IMR-90 (cell line): ENCODE measurements around the gene HLX. TPM values are rescaled to one million over a fixed set of nuclear protein-coding genes. Genes with fewer than 3 reads are reported as not detected.

Experiments
- ATAC-seq: fragments of 200-7000 bp; cut with Tn5 transposase; 2 replicates; pipeline ENCODE4 v1.9.1; 2020; ENCODE audit warnings: low read depth, mild to moderate bottlenecking, moderate library complexity
- BruUV-seq: library from RNA; stranded (reverse); fragments of 400-500 nt; replicated peaks from 2 replicates; lab custom pipeline; 2021; lab: Mats Ljungman, UMichigan
- CTCF ChIA-PET: fragments of 300-600 bp; formaldehyde crosslinking; extraction: SDS; loops from one replicate; lab custom pipeline; 2021; ENCODE audit warnings: antibody characterized with exemption; lab: Yijun Ruan, JAX
- POLR2A ChIA-PET: fragments of 300-600 bp; sonication (Branson Sonifier 250); formaldehyde crosslinking; loops from one replicate; lab custom pipeline; 2022; ENCODE audit warnings: antibody characterized with exemption; ENCODE audit not compliant: unreplicated experiment; lab: Charles Lee
- DNase-seq: peaks from one replicate; pipeline ENCODE4 v3.0.0; 2013
- H2AFZ ChIP-seq: replicated peaks from 2 replicates; pipeline ENCODE3; 2013; ENCODE audit warnings: low read length, mild to moderate bottlenecking; ENCODE audit not compliant: poor library complexity
- H2AK5ac ChIP-seq: 2 replicates; pipeline ENCODE4 v1.6.1; 2013; ENCODE audit warnings: low read depth, low read length, inconsistent platforms
- H2AK9ac ChIP-seq: replicated peaks from 2 replicates; pipeline ENCODE3; 2013; ENCODE audit warnings: mild to moderate bottlenecking, low read depth, low read length, moderate library complexity; ENCODE audit not compliant: poor library complexity
- H2BK120ac ChIP-seq: 2 replicates; pipeline ENCODE4 v1.6.1; 2013; ENCODE audit warnings: low read depth, low read length, inconsistent platforms
- H2BK15ac ChIP-seq: 3 replicates; pipeline ENCODE4 v1.6.1; 2013; ENCODE audit warnings: low read depth, low read length, inconsistent platforms
- H2BK20ac ChIP-seq: 2 replicates; pipeline ENCODE4 v1.6.1; 2013; ENCODE audit warnings: low read depth, mild to moderate bottlenecking, inconsistent platforms, low read length, moderate library complexity
- H2BK5ac ChIP-seq: 2 replicates; pipeline ENCODE4 v1.6.1; 2013; ENCODE audit warnings: mild to moderate bottlenecking, low read depth, low read length, inconsistent platforms; ENCODE audit not compliant: poor library complexity, severe bottlenecking
- H3K14ac ChIP-seq: replicated peaks from 2 replicates; pipeline ENCODE4 v1.6.1; 2013; ENCODE audit warnings: low read depth, low read length, inconsistent platforms
- H3K18ac ChIP-seq: 2 replicates; pipeline ENCODE4 v1.6.1; 2013; ENCODE audit warnings: low read depth, low read length, control low read depth
- H3K23ac ChIP-seq: 2 replicates; pipeline ENCODE4 v1.6.1; 2013; ENCODE audit warnings: low read depth, low read length, inconsistent platforms
- H3K27ac ChIP-seq: 2 replicates; pipeline ENCODE4 v1.5.1; 2013; ENCODE audit warnings: mild to moderate bottlenecking, control low read depth, low read length; ENCODE audit not compliant: insufficient read depth
- H3K27me3 ChIP-seq: 2 replicates; pipeline ENCODE4 v1.6.1; 2013; ENCODE audit warnings: low read length; ENCODE audit not compliant: control insufficient read depth, insufficient read depth
- H3K36me3 ChIP-seq: 2 replicates; pipeline ENCODE4 v1.6.1; 2013; ENCODE audit warnings: low read length, mixed read lengths; ENCODE audit not compliant: control insufficient read depth, insufficient read depth
- H3K4ac ChIP-seq: 2 replicates; pipeline ENCODE4 v1.6.1; 2013; ENCODE audit warnings: low read depth, low read length, inconsistent platforms
- H3K4me1 ChIP-seq: 2 replicates; pipeline ENCODE4 v1.6.1; 2013; ENCODE audit warnings: low read length, mixed read lengths; ENCODE audit not compliant: control insufficient read depth, insufficient read depth
- H3K4me2 ChIP-seq: 2 replicates; pipeline ENCODE4 v1.6.1; 2013; ENCODE audit warnings: low read depth, mild to moderate bottlenecking, control low read depth, low read length, moderate library complexity
- H3K4me3 ChIP-seq: 2 replicates; pipeline ENCODE4 v1.5.1; 2013; ENCODE audit warnings: low read depth, mild to moderate bottlenecking, control low read depth, low read length, moderate library complexity; ENCODE audit not compliant: insufficient read depth
- H3K56ac ChIP-seq: 2 replicates; pipeline ENCODE4 v1.6.1; 2013; ENCODE audit warnings: low read length, inconsistent platforms; ENCODE audit not compliant: insufficient read depth; ENCODE audit errors: extremely low read depth
- H3K79me1 ChIP-seq, 2 experiments: 2 replicates each; pipeline ENCODE4 v1.6.1; 2013; ENCODE audit warnings: low read length in 2 of 2, inconsistent platforms in 1 of 2, low read depth in 1 of 2
- H3K9ac ChIP-seq: 2 replicates; pipeline ENCODE4 v1.6.1; 2013; ENCODE audit warnings: low read depth, low read length, control low read depth
- H3K9me1 ChIP-seq: 2 replicates; pipeline ENCODE4 v1.6.1; 2013; ENCODE audit warnings: low read length, inconsistent platforms; ENCODE audit not compliant: insufficient read depth
- H3K9me3 ChIP-seq: 2 replicates; pipeline ENCODE4 v1.6.1; 2013; ENCODE audit warnings: low read length; ENCODE audit not compliant: control insufficient read depth, insufficient read depth
- H4K20me1 ChIP-seq: 2 replicates; pipeline ENCODE4 v1.6.1; 2013; ENCODE audit warnings: low read length, inconsistent platforms; ENCODE audit not compliant: insufficient read depth
- H4K5ac ChIP-seq: 2 replicates; pipeline ENCODE4 v1.6.1; 2013; ENCODE audit warnings: mild to moderate bottlenecking, low read depth, low read length, control low read depth
- H4K8ac ChIP-seq, 2 experiments: 2 replicates each; pipeline ENCODE4 v1.6.1; 2013; ENCODE audit warnings: low read depth in 2 of 2, low read length in 2 of 2, control low read depth in 1 of 2, inconsistent platforms in 1 of 2
- H4K91ac ChIP-seq: 2 replicates; pipeline ENCODE4 v1.6.1; 2013; ENCODE audit warnings: low read depth, low read length, inconsistent platforms; ENCODE audit not compliant: insufficient read depth
- BHLHE40 ChIP-seq: fragments of 150-350 bp; IDR thresholded peaks from 2 replicates; pipeline ENCODE4 v1.6.1; 2016; ENCODE audit warnings: mild to moderate bottlenecking, low read depth, low read length
- CEBPB ChIP-seq: IDR thresholded peaks from 2 replicates; pipeline ENCODE4 v1.6.1; 2012; ENCODE audit warnings: low read depth, low read length, improper control_type of control experiment
- CHD1 ChIP-seq: IDR thresholded peaks from 2 replicates; pipeline ENCODE4 v1.6.1; 2012; ENCODE audit warnings: low read depth, low read length, improper control_type of control experiment
- FOS ChIP-seq: fragments of 150-350 bp; IDR thresholded peaks from 2 replicates; pipeline ENCODE4 v1.6.1; 2016; ENCODE audit warnings: low read depth, low read length
- MAFK ChIP-seq: IDR thresholded peaks from 2 replicates; pipeline ENCODE4 v1.6.1; 2012; ENCODE audit warnings: low read depth, low read length, improper control_type of control experiment
- MAZ ChIP-seq: IDR thresholded peaks from 2 replicates; pipeline ENCODE4 v1.6.1; 2012; ENCODE audit warnings: low read depth, mild to moderate bottlenecking, low read length, improper control_type of control experiment, moderate library complexity, borderline replicate concordance
- MXI1 ChIP-seq: IDR thresholded peaks from 2 replicates; pipeline ENCODE4 v1.6.1; 2012; ENCODE audit warnings: low read depth, mild to moderate bottlenecking, low read length, moderate library complexity, borderline replicate concordance
- NFE2L2 ChIP-seq: fragments of 150-350 bp; IDR thresholded peaks from 2 replicates; pipeline ENCODE4 v1.6.1; 2016; ENCODE audit warnings: low read depth, mild to moderate bottlenecking, low read length
- POLR2A ChIP-seq: IDR thresholded peaks from 2 replicates; pipeline ENCODE4 v1.6.1; 2012; ENCODE audit warnings: mild to moderate bottlenecking, low read depth, low read length
- RAD21 ChIP-seq: IDR thresholded peaks from 2 replicates; pipeline ENCODE4 v1.6.1; 2012; ENCODE audit warnings: low read length, improper control_type of control experiment
- RCOR1 ChIP-seq: IDR thresholded peaks from 2 replicates; pipeline ENCODE4 v1.6.1; 2012; ENCODE audit warnings: mild to moderate bottlenecking, low read length, improper control_type of control experiment; ENCODE audit not compliant: insufficient replicate concordance
- RFX5 ChIP-seq: IDR thresholded peaks from 2 replicates; pipeline ENCODE4 v1.8.0; 2012; ENCODE audit warnings: low read depth, mild to moderate bottlenecking, low read length, moderate library complexity
- SMC3 ChIP-seq: fragments of 150-350 bp; IDR thresholded peaks from 2 replicates; pipeline ENCODE4 v1.6.1; 2016; ENCODE audit warnings: low read depth, mild to moderate bottlenecking, antibody characterized with exemption, low read length, moderate library complexity
- WGBS, 2 experiments: methylation state at CpG; one replicate each; pipeline versions ENCODE4 v1.1.5 to v1.1.7; 2013; ENCODE audit warnings: missing lambda C conversion rate in 2 of 2; ENCODE audit not compliant: insufficient read length in 1 of 2; ENCODE audit errors: extremely low coverage in 2 of 2; 5-methylcytosine and 5-hydroxymethylcytosine counted together
- dilution Hi-C: fragments of 300-500 bp; cut with HindIII; formaldehyde crosslinking; loops from one replicate; pipeline ENCODE4 v1.14.3; 2018; ENCODE audit warnings: low sequenced_read_pairs; ENCODE audit not compliant: unreplicated experiment
- in situ Hi-C: fragments of 300-500 bp; cut with MboI; formaldehyde crosslinking; loops from 3 replicates; pipeline ENCODE4 v1.14.3; 2019; ENCODE audit warnings: low sequenced_read_pairs, inconsistent platforms, mixed read lengths
- intact Hi-C: fragments of 100-400 bp; cut with micrococcal nuclease; formaldehyde crosslinking; loops from 2 replicates; pipeline ENCODE4 v1.10.0; 2022
- polyA plus RNA-seq, 3 experiments: library from polyadenylated mRNA; depleted of rRNA; stranded (reverse); fragments of >200 nt; gene quantifications; 2 replicates each; pipeline ENCODE4 v1.2.3, GENCODE V29; 2012; ENCODE audit warnings: low replicate concordance in 1 of 3
- total RNA-seq: library from RNA; depleted of rRNA; stranded (reverse); fragments of >200 nt; gene quantifications from 2 replicates; pipeline ENCODE4 v1.2.3, GENCODE V29; 2012
- TF ChIP-seq, protein P1 (sequence below): fragments of 150-350 bp; IDR thresholded peaks from 2 replicates; pipeline ENCODE4 v1.6.1; 2017; ENCODE audit warnings: mild to moderate bottlenecking, antibody characterized with exemption, low read length, low read depth
- TF ChIP-seq, protein P2 (sequence below): conservative IDR thresholded peaks from 2 replicates; pipeline ENCODE4 v1.5.1; 2012; ENCODE audit warnings: mild to moderate bottlenecking, low read depth, low read length, improper control_type of control experiment
- TF ChIP-seq, protein P3 (sequence below): fragments of 150-350 bp; IDR thresholded peaks from 2 replicates; pipeline ENCODE4 v1.6.1; 2016; ENCODE audit warnings: low read depth, mild to moderate bottlenecking, low read length, moderate library complexity, borderline replicate concordance

Gene HLX
- total and polyA plus RNA-seq, 2 of the 4 experiments (the other 2 are of a cell fraction) = 4.3 to 6.1 TPM

- no peak overlapping the region for H4K5ac ChIP-seq
- H3K14ac ChIP-seq = no peak overlapping the region
- in situ Hi-C loops (no loop called here), intact Hi-C loops (no loop called here), dilution Hi-C loops (no loop called here)
- no peak overlapping the region for H2AK9ac ChIP-seq
- no peak overlapping the region for H4K91ac ChIP-seq
- H2BK120ac ChIP-seq = no peak overlapping the region
- H3K9me1 ChIP-seq = no peaks in the 10 kb centered on the region
- no peaks in the 10 kb centered on the region for H3K4me1 ChIP-seq
- H2BK5ac ChIP-seq = no peak overlapping the region
- CTCF ChIA-PET = interaction anchor here (0.5 kb wide), 1 partner anchor 11 kb away, joined by 5 read pairs; no protein-coding TSS in a partner anchor
- TF ChIP-seq, protein P1, sequence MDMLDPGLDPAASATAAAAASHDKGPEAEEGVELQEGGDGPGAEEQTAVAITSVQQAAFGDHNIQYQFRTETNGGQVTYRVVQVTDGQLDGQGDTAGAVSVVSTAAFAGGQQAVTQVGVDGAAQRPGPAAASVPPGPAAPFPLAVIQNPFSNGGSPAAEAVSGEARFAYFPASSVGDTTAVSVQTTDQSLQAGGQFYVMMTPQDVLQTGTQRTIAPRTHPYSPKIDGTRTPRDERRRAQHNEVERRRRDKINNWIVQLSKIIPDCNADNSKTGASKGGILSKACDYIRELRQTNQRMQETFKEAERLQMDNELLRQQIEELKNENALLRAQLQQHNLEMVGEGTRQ = no peak
- TF ChIP-seq BHLHE40 (no peak), NFE2L2 (no peak), MXI1 (no peak), FOS (no peak), RFX5 (no peak), CHD1 (no peak), POLR2A (no peak), RAD21 (no peak), RCOR1 (no peak), CEBPB (no peak), MAZ (no peak), SMC3 (no peak), MAFK (no peak)
- TF ChIP-seq, protein P2, sequence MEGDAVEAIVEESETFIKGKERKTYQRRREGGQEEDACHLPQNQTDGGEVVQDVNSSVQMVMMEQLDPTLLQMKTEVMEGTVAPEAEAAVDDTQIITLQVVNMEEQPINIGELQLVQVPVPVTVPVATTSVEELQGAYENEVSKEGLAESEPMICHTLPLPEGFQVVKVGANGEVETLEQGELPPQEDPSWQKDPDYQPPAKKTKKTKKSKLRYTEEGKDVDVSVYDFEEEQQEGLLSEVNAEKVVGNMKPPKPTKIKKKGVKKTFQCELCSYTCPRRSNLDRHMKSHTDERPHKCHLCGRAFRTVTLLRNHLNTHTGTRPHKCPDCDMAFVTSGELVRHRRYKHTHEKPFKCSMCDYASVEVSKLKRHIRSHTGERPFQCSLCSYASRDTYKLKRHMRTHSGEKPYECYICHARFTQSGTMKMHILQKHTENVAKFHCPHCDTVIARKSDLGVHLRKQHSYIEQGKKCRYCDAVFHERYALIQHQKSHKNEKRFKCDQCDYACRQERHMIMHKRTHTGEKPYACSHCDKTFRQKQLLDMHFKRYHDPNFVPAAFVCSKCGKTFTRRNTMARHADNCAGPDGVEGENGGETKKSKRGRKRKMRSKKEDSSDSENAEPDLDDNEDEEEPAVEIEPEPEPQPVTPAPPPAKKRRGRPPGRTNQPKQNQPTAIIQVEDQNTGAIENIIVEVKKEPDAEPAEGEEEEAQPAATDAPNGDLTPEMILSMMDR = no peak
- TF ChIP-seq, protein P3, sequence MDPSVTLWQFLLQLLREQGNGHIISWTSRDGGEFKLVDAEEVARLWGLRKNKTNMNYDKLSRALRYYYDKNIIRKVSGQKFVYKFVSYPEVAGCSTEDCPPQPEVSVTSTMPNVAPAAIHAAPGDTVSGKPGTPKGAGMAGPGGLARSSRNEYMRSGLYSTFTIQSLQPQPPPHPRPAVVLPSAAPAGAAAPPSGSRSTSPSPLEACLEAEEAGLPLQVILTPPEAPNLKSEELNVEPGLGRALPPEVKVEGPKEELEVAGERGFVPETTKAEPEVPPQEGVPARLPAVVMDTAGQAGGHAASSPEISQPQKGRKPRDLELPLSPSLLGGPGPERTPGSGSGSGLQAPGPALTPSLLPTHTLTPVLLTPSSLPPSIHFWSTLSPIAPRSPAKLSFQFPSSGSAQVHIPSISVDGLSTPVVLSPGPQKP = no peak
- H3K27ac ChIP-seq = no peak overlapping the region
- H4K20me1 ChIP-seq = no peaks in the 10 kb centered on the region
- no peaks in the 10 kb centered on the region for H3K9me3 ChIP-seq
- no peak overlapping the region for H4K8ac ChIP-seq
- no peaks in the 10 kb centered on the region for H3K79me1 ChIP-seq
- no peak overlapping the region for H2AK5ac ChIP-seq
- H3K4me2 ChIP-seq = no peak overlapping the region
- POLR2A ChIA-PET = no interaction called here
- peaks cover 7% of the 10 kb centered on the region for H3K27me3 ChIP-seq
- H3K18ac ChIP-seq = no peak overlapping the region
- DNase-seq (no peak), ATAC-seq (no peak)
- H3K56ac ChIP-seq = no peak overlapping the region
- no peak overlapping the region for H2BK15ac ChIP-seq
- no peak overlapping the region for H3K4ac ChIP-seq
- no peak overlapping the region for H2AFZ ChIP-seq
- H3K23ac ChIP-seq = no peak overlapping the region
- no peak overlapping the region for H3K9ac ChIP-seq
- no peaks in the 10 kb centered on the region for H3K36me3 ChIP-seq
- H3K4me3 ChIP-seq = no peak overlapping the region
- H2BK20ac ChIP-seq = no peak overlapping the region
- WGBS, 2 experiments = no CpG with 5 or more reads among the region's 3 CpGs
- no TSS peak for BruUV-seq
These were observed 45.2 kb downstream of the HLX start for GRCh38 chr1:220924331-220924970.
